GM21360 (cell line): ENCODE results near the gene DOCK4.

Experiments used
- ATAC-seq: cut with Tn5 transposase; IDR thresholded peaks from one replicate; pipeline ENCODE4 v1.9.1; 2021; ENCODE audit warnings: mild to moderate bottlenecking, moderate library complexity; ENCODE audit not compliant: unreplicated experiment

DOCK4 gene

GRCh38 chr7:112223310-112223709 is 17.1 kb upstream of the DOCK4 start:
- ATAC-seq, result no peak

- ATAC-seq, result no peak
Observed at GRCh38 chr7:112220877-112221434, 14.8 kb upstream of the DOCK4 start.

- ATAC-seq, result no peak
Observed at GRCh38 chr7:112215787-112216186, 9.6 kb upstream of the DOCK4 start.

GRCh38 chr7:112214883-112215282 is 8.7 kb upstream of the DOCK4 start:
- ATAC-seq, result no peak

GRCh38 chr7:112214268-112214667 is 8.1 kb upstream of the DOCK4 start:
- ATAC-seq, result no peak

GRCh38 chr7:112213735-112214134 is 7.5 kb upstream of the DOCK4 start:
- ATAC-seq, result no peak

- no peak for ATAC-seq
Observed at GRCh38 chr7:112212571-112212970, 6.4 kb upstream of the DOCK4 start.

- ATAC-seq, result no peak
Observed at GRCh38 chr7:112211348-112211907, 5.2 kb upstream of the DOCK4 start.

- no peak for ATAC-seq
Observed at GRCh38 chr7:112207765-112208164, 1.6 kb upstream of the DOCK4 start.

- no peak for ATAC-seq
Observed at GRCh38 chr7:112206991-112207592, 893 bp upstream of the DOCK4 start.

GRCh38 chr7:112205343-112206237 is 609 bp downstream of the DOCK4 start:
- peak; percentile 14 for ATAC-seq

GRCh38 chr7:112204499-112205342 is 1.5 kb downstream of the DOCK4 start:
- ATAC-seq, result no peak

- no peak for ATAC-seq
Observed at GRCh38 chr7:112203365-112203739, 2.8 kb downstream of the DOCK4 start.

GRCh38 chr7:112202816-112203215 is 3.4 kb downstream of the DOCK4 start:
- ATAC-seq, result no peak

GRCh38 chr7:112201839-112202238 is 4.4 kb downstream of the DOCK4 start:
- no peak for ATAC-seq

- no peak for ATAC-seq
Observed at GRCh38 chr7:112201411-112201810, 4.8 kb downstream of the DOCK4 start.

GRCh38 chr7:112199672-112200071 is 6.5 kb downstream of the DOCK4 start:
- ATAC-seq, result no peak

- ATAC-seq, result no peak
Observed at GRCh38 chr7:112199035-112199655, 7.1 kb downstream of the DOCK4 start.

- ATAC-seq, result no peak
Observed at GRCh38 chr7:112197322-112197721, 8.9 kb downstream of the DOCK4 start.

GRCh38 chr7:112195717-112196116 is 10.5 kb downstream of the DOCK4 start:
- ATAC-seq, result no peak
